ENCODE results near the gene USP31.

USP31 gene

DNA sequence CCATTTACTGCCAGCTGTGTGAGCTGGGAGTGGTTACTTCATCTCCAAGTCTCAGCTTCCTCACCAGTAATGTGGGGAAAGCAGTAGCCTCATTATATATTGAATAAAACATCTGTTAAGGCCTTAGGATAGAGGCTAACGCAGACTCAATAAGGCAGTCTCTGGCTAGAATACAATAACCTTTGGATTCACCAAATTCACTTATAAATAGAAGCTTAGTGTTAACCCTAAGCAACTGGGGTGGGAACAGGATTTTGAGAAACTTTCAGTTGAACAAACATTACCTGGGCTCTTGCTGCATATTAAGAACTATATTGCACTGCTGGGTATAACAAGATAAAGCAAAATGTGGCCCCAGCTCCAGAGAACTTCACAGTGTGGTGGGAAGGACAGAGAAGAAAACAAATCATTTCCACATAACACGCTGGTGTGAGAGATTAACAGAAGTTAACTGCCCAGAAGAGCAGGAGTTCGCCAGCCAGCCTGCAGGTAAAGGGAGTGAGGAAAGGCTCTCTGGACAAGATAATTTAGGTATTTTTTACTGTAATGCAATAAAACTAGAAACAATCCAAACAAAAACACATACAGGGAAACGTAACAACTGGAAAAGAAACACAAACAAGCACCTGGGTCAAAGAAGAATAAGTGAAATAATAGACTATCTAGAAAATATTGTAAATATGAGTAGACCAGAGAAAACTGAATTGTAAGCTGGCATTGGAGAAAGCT is 57.0 kb downstream of the USP31 start:
- no peak for DNase-seq (ENCODE audit: low spot score)

GRCh38 chr16:23089111-23089510 is 60.1 kb downstream of the USP31 start:
- DNase-seq (ENCODE audit: low spot score): no peak

DNA sequence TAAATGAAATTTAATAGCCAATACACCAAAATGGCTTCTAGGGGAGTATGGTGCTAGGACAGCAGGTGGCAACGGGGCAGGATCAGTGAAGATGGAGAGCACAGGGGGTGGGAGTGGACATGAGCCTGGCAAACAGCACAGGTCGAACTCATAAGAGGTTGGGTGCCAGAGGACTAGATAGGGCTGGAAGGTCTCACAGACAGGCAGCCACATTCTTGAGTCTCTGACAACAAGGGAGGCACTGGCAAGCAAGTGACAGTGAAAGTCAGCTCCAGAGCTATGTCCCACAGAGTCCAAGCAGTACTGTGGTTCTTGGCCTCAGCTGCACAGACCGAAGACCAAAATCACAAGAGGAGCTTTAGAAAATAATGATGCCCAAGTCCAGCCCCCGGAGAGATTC is 61.2 kb downstream of the USP31 start:
- DNase-seq (ENCODE audit: low spot score): no peak

DNA sequence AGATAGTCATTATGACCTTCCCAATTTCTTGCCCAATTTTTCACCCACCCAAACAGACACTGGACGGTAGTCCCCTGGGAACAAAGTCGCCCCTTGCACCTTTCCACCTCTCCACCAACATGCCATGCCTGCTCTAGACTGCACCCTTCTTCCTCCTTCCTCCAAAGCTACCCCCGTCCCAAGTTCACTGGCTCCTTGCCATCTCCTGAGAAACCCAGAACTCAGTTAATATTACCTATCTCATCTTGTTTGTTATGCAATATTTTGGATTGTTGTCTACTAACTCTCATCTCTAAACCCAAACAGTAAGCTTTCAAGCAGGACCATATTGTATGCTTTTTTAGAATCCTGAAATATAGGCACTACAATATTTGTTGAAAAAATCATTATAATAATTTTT is 63.3 kb downstream of the USP31 start:
- no peak for DNase-seq (ENCODE audit: low spot score)

DNA sequence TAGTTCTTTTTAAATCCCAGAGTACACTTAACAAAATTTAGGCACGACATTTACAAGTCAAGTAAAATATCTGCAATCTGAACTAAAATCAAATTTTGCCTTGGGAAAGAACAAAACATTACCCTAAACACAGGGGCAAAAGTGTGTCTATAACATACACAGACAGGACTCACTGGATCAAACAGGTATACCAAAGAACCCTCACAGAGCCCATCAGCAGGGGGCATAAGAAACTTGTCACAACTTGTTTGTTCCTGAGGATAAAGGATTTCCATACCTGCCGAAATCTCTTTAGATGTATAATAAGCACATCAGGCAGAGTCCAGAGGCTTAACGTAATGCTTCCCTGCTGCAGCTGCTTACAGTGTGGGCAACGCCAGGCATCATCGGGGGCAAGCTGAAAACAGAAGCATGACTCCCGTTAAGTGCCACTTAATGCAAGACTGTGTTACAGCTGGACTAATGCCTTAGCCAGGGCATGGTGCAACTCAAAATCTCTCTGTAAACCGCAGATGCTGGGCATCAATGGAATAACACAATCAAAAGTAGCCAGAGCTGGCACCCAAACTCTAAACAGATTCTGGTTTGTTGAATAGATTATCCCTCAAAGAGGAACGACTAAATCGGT is 67.0 kb downstream of the USP31 start:
- no peak for DNase-seq (ENCODE audit: low spot score)

DNA sequence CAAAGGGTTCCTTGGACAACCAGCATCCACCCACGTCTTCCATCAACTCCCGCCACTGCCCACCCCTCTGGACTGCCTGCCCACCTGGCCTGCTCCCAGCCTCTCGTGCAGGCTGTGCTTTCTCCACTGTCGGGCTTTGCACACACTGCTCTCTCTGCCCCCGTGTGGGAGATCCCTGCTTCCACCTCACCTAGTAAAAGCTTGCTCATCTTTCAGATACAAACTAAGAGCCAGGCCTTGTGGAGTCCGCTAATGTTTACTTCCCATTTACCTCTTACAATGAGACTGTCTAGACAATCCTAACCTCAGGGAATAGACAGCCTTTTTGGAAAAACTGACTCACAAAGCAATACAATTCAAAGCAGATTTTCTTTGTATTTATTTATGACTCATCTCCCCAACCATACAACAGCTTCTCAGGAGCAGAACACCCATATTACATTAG is 67.6 kb downstream of the USP31 start:
- DNase-seq (ENCODE audit: low spot score): no peak

GRCh38 chr16:23080747-23081146 is 68.5 kb downstream of the USP31 start:
- DNase-seq (ENCODE audit: low spot score): no peak

GRCh38 chr16:23080329-23080728 is 68.9 kb downstream of the USP31 start:
- DNase-seq (ENCODE audit: low spot score): no peak

GRCh38 chr16:23079675-23080301 is 69.5 kb downstream of the USP31 start:
- no peak for DNase-seq (ENCODE audit: low spot score)

- DNase-seq (ENCODE audit: low spot score): no peak
These were observed 74.8 kb downstream of the USP31 start for GRCh38 chr16:23074423-23074822.

GRCh38 chr16:23072769-23073549 is 76.3 kb downstream of the USP31 start:
- DNase-seq (ENCODE audit: low spot score): no peak

DNA sequence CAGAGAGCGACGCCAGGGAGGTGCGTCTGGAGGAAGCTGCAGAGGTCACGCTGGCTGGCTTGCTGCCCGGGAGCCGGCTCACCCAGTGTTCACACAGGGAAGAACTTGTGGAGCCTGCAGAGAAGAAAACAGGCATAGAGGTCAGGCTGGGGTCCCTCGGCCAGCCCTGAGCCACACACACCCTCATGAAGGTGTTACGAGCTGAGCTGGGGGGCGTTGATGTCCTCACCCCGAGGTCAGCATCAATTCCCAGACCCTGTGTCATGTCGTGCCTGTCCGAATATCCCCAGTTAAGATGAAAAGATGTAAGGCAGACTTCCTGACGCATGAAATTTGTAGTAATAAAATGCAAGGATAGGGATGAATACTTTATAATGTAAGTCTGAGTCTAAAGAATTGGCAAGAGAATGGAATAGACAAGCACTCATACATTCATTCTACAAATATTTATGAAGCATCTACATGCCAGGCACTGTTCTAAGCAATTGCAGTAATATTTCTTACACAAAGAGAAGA is 77.1 kb downstream of the USP31 start:
- no peak for DNase-seq (ENCODE audit: low spot score)

DNA sequence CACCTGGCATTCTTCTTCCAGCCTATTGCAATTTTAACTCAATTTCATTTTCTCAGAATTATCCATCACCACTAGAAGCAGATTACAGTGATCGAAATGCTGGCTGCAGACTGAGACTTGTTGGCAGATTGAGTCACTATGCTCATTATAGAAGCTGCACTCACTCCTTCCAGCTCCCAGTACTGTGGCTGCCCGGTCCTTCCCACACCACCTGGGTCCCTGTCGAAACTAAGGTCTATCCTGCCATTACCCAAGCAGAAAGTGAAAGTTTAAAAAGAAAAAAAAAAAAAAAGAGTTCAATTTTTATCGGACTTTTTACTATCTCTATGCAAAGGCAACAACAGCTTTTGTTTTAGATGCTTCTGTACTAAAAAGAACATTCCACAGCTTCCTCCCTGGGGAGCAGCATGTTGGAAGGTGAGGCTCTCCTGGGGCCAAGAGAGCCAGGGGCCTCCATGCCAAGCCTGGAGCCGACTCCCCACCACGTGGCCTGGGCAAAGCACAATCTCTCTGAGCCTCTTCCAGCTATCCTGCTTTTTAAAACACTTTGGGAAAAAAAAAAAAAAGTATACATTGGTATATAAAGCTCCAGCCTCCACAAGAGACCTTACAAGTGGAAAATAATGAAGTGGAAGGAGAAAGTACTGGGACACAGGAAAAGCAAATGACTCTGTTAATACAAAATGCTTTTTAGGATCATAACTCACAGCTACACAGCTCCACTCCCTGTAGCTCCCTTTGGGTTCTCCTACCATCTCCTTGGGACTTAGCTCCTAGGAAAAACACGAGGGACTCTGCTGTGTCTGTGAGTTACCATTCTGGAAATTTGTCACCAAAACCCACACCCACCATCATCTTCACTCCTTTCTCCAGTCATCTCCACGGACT is 77.8 kb downstream of the USP31 start:
- DNase-seq (ENCODE audit: low spot score): no peak

DNA sequence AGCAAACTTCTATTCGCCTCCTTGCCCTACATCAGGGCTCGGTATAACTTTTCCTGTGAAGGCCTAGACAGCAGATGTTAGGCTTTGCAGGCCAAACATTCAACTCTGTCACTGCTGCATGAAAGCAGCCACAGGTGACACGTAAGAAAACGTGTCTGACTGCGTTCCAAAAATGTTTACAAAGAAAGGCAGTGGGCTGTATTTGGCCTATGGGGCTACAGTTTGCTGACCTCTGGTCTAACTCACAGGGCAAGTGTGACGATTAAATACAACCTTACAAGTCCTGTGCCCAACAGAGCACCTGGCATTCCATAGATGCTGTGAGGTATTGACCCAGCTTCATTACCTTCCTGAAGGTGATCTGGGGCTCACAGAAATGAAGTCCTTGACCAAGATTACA is 79.4 kb downstream of the USP31 start:
- no peak for DNase-seq (ENCODE audit: low spot score)

- DNase-seq (ENCODE audit: low spot score): no peak
These were observed 81.0 kb downstream of the USP31 start for GRCh38 chr16:23068079-23068736.

DNA sequence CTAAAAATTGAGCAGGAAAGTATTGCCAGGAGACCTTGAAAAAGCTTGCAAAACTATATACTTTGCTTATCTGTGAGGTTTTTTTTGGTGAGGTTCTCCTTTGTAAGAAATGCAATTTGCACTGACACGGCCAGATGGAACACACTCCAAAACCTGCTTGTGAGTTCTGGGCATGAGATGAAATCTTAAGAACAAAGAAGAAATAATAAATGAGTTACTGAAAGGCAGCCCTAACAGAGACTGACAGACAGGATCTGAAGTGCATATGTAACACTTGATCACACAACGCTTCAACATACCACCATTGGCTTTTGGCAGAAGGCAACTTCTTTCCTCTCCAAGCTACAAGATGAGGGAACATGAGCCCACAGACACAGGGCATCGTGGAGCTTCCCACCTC is 82.6 kb downstream of the USP31 start:
- no peak for DNase-seq (ENCODE audit: low spot score)

- no peak for DNase-seq (ENCODE audit: low spot score)
These were observed 84.6 kb downstream of the USP31 start for GRCh38 chr16:23064639-23065038.

DNA sequence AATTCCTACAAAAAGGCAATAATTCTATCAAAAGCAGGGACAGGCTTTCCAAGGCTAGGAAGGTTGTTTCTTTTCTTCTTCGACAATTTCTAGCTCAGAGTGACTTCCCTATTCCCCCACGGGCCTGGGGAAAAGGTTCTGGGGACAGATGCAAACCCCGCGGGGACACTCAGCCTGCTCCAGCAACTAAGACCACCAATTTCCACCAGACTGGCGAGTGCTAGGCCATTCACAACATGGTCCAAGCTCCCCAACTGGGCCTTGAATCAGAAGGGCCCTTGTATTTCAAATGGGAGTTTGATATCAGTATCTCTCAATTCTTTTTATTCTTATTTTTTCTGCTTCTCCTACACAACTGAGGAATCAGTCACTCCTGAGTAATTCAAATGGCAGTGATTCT is 86.7 kb downstream of the USP31 start:
- DNase-seq (ENCODE audit: low spot score): no peak

GRCh38 chr16:23061669-23062068 is 87.6 kb downstream of the USP31 start:
- DNase-seq (ENCODE audit: low spot score): no peak

GRCh38 chr16:23060458-23061320 is 88.6 kb downstream of the USP31 start:
- DNase-seq (ENCODE audit: low spot score): peak; percentile 70
